A673 (cell line): ENCODE data around the gene SDC1. TPM values are rescaled to one million over a fixed set of nuclear protein-coding genes. Genes with fewer than 3 reads are reported as not detected.
"Not testable (repeated sequence)": the region's sequence is repeated elsewhere in the genome, so short reads cannot be mapped to it uniquely, and the experiment has no call there.

ENCODE experiments used
- BruUV-seq: library from RNA; stranded (reverse); fragments of 400-500 nt; replicated peaks from 2 replicates; lab custom pipeline; 2021; lab: Mats Ljungman, UMichigan
- CTCF ChIA-PET: fragments of 300-600 bp; sonication (Branson Sonifier 250); formaldehyde crosslinking; loops from one replicate; lab custom pipeline; 2022; ENCODE audit warnings: antibody characterized with exemption; lab: Charles Lee
- POLR2A ChIA-PET: fragments of 300-600 bp; sonication (Branson Sonifier 250); formaldehyde crosslinking; loops from one replicate; lab custom pipeline; 2022; ENCODE audit warnings: antibody characterized with exemption; ENCODE audit not compliant: low non-redundant PET; lab: Charles Lee
- DNase-seq: peaks from one replicate; pipeline ENCODE4 v3.0.0-alpha.2; 2015; ENCODE audit warnings: low spot score
- H3K27ac ChIP-seq: fragments of 200-600 bp; sonication (generic); 2 replicates; pipeline ENCODE4 v1.5.1; 2016; ENCODE audit warnings: mixed run types, low read depth, mild to moderate bottlenecking, mixed read lengths, antibody characterized with exemption, low read length; ENCODE audit not compliant: poor library complexity, severe bottlenecking
- H3K27me3 ChIP-seq: fragments of 200-600 bp; sonication (generic); replicated peaks from 2 replicates; pipeline ENCODE4 v1.6.1; 2017; ENCODE audit warnings: mixed run types, low read depth, mild to moderate bottlenecking, mixed read lengths, antibody characterized with exemption, low read length; ENCODE audit not compliant: insufficient read depth, poor library complexity
- H3K36me3 ChIP-seq: fragments of 200-600 bp; sonication (generic); 2 replicates; pipeline ENCODE4 v1.6.1; 2016; ENCODE audit warnings: mixed run types, mild to moderate bottlenecking, mixed read lengths, antibody characterized with exemption, low read length; ENCODE audit not compliant: insufficient read depth, poor library complexity, severe bottlenecking
- H3K4me1 ChIP-seq: fragments of 200-600 bp; sonication (generic); 2 replicates; pipeline ENCODE4 v1.6.1; 2017; ENCODE audit warnings: mixed run types, mild to moderate bottlenecking, mixed read lengths, antibody characterized with exemption, low read length; ENCODE audit not compliant: insufficient read depth, poor library complexity, severe bottlenecking
- H3K4me3 ChIP-seq: fragments of 200-600 bp; sonication (generic); 2 replicates; pipeline ENCODE4 v1.5.1; 2016; ENCODE audit warnings: low read depth, mixed run types, mild to moderate bottlenecking, mixed read lengths, low read length; ENCODE audit not compliant: poor library complexity, severe bottlenecking
- H3K9me3 ChIP-seq: fragments of 200-600 bp; sonication (generic); 2 replicates; pipeline ENCODE4 v1.6.1; 2016; ENCODE audit warnings: mixed run types, low read depth, mild to moderate bottlenecking, mixed read lengths, antibody characterized with exemption, low read length; ENCODE audit not compliant: poor library complexity, severe bottlenecking
- CTCF ChIP-seq: fragments of 300-800, 200-600 bp; sonication (generic); conservative IDR thresholded peaks from 2 replicates; pipeline ENCODE4 v1.5.1; 2017; ENCODE audit warnings: low read depth, mild to moderate bottlenecking, antibody characterized with exemption, low read length, moderate library complexity, mixed read lengths
- EZH2 ChIP-seq: fragments of 200-600 bp; sonication (generic); IDR thresholded peaks from 2 replicates; pipeline ENCODE4 v1.6.1; 2017; ENCODE audit warnings: borderline replicate concordance, low read depth, mild to moderate bottlenecking, mixed read lengths, antibody characterized with exemption, low read length; ENCODE audit not compliant: poor library complexity, severe bottlenecking
- intact Hi-C: fragments of 100-400 bp; cut with micrococcal nuclease; formaldehyde crosslinking; loops from one replicate; pipeline ENCODE4 v1.10.0; 2022; ENCODE audit not compliant: unreplicated experiment
- total RNA-seq: library from RNA; stranded (reverse); gene quantifications from 2 replicates; pipeline ENCODE4 v1.2.3, GENCODE V29; 2021

The SDC1 gene
- total RNA-seq, 1 experiment from 2014 or later = 1.4 TPM

DNA sequence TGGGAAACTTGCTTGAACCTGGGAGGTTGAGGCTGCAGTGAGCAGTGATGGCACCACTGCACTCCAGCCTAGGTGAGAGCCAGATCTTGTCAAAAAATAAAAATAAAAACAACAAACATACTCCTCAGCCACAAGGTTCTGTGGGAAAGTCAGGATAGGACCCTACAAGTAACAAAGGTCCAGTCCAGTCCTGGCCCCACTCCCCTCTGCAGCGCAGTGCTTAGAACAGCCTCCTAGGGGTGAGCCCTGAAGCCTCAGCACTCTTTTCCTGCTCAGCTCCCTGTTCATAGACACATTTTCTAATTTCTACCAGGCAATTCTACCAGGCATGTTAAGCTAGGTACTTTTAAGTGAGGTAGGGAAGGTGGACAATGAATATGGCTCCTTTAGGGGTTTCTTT lies 22.2 kb upstream of the SDC1 start:
- H3K36me3 ChIP-seq = peaks cover 43% of the 10 kb centered on the region
- no peak for DNase-seq
- no peaks in the 10 kb centered on the region for H3K27me3 ChIP-seq
- intact Hi-C loops = no loop called here
- no TSS peak for BruUV-seq
- TF ChIP-seq CTCF = no peak
- TF ChIP-seq EZH2 = no peak
- H3K27ac ChIP-seq = no peak overlapping the region
- POLR2A ChIA-PET = no interaction called here
- H3K9me3 ChIP-seq = no peaks in the 10 kb centered on the region
- CTCF ChIA-PET = no interaction called here
- no peak overlapping the region for H3K4me3 ChIP-seq
- no peaks in the 10 kb centered on the region for H3K4me1 ChIP-seq

DNA sequence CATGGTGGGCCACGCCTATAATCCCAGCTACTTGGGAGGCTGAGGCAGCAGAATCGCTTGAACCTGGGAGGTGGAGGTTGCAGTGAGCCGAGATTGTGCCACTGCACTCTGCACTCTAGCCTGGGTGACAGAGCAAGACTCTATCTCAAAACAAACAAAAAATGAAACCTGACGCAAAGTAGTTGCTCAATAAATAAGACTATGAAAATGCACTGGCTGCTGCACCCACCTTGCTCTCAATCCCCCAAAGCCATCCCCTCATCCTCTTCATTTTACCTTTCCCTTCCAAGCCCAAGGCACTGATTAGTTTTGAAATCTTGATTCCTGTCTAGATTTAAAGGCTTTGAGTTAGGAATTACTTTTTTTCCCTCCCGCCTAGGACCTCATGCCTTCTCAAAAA lies 18.7 kb upstream of the SDC1 start:
- H3K4me3 ChIP-seq, H3K9me3 ChIP-seq, intact Hi-C loops, BruUV-seq, POLR2A ChIA-PET, H3K4me1 ChIP-seq, H3K27me3 ChIP-seq, CTCF ChIA-PET, DNase-seq, H3K27ac ChIP-seq: not testable (repeated sequence)
- H3K36me3 ChIP-seq = peaks cover 12% of the 10 kb centered on the region

DNA sequence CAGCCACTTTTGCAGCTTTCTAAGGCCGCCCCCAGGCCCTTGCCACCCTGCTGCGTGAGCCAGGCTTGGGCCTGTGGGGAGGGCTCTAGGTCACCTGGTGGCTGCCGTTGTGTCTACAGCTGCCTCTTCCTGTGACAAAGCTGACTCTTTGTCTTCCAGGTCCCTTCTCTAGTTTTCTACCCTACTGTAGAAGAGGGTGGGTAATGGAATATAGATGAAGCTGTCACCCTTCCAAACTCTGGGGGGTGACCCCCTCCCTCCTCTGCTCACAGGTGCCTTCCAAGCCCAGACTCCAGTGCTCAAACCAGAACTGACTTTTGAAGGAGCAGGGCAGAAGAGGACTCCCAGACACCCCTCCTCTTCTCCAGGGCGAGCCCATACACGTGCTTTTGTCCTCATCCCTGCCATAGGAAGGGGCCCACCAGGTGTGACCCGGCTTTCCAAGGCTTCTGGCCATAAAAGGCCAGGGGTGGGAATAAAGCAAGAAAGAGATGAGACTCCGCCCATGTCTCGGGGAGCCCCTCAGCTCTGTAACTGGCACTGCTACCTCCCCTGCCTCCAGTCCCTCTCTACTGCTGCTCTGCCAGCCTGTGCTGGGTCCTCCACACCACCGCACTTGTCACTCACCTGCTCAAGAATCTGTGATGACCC lies 17.9 kb upstream of the SDC1 start:
- BruUV-seq = no TSS peak
- H3K9me3 ChIP-seq = no peaks in the 10 kb centered on the region
- DNase-seq = no peak
- POLR2A ChIA-PET = no interaction called here
- no peak overlapping the region for H3K4me3 ChIP-seq
- TF ChIP-seq CTCF (no peak), EZH2 (no peak)
- no peaks in the 10 kb centered on the region for H3K27me3 ChIP-seq
- intact Hi-C loops = no loop called here
- CTCF ChIA-PET = interaction anchor here (0.7 kb wide), 1 partner anchor 116 kb away, joined by 14 read pairs; no protein-coding TSS in a partner anchor
- H3K4me1 ChIP-seq = no peaks in the 10 kb centered on the region
- no peak overlapping the region for H3K27ac ChIP-seq
- peaks cover 5% of the 10 kb centered on the region for H3K36me3 ChIP-seq
